Measurements from ENCODE around the gene CASQ2.

CASQ2 gene

GRCh38 chr1:115767403-115767802 is 1.1 kb downstream of the CASQ2 start:
- H3K4me2 ChIP-seq = no peak overlapping the region
- H3K27ac ChIP-seq = no peak overlapping the region
- H3K9ac ChIP-seq = no peak overlapping the region
- TF ChIP-seq Cebpa-rat (IDR thresholded peaks at IDR 0.05) = no peak
- no peaks in the 10 kb centered on the region for H3K27me3 ChIP-seq
- no peak overlapping the region for H3K4me3 ChIP-seq
- H3K36me3 ChIP-seq = no peaks in the 10 kb centered on the region
- no peaks in the 10 kb centered on the region for H3K9me3 ChIP-seq (replicated peaks in 1 of 11)
- no peaks in the 10 kb centered on the region for H4K20me1 ChIP-seq
- H3K4me1 ChIP-seq = peaks cover 0 to 8% (median 0%) of the 10 kb centered on the region in 10 experiments; a peak in 1 of 20 replicates

GRCh38 chr1:115765091-115765490 is 3.4 kb downstream of the CASQ2 start:
- no peaks in the 10 kb centered on the region for H3K27me3 ChIP-seq
- no peaks in the 10 kb centered on the region for H3K36me3 ChIP-seq
- no peak for TF ChIP-seq Cebpa-rat (IDR thresholded peaks at IDR 0.05)
- H3K4me2 ChIP-seq = no peak overlapping the region
- H3K4me3 ChIP-seq = no peak overlapping the region
- H4K20me1 ChIP-seq = no peaks in the 10 kb centered on the region
- H3K9me3 ChIP-seq (replicated peaks in 1 of 11) = no peaks in the 10 kb centered on the region
- 0 out of 20 replicates have a peak, but pooled peaks cover 0 to 3% (median 0%) of the 10 kb centered on the region in 10 experiments for H3K4me1 ChIP-seq
- H3K27ac ChIP-seq = no peak overlapping the region
- H3K9ac ChIP-seq = no peak overlapping the region

GRCh38 chr1:115764541-115764940 is 4.0 kb downstream of the CASQ2 start:
- no peak overlapping the region for H3K4me2 ChIP-seq
- no peak overlapping the region for H3K4me3 ChIP-seq
- no peak overlapping the region for H3K27ac ChIP-seq
- no peaks in the 10 kb centered on the region for H3K9me3 ChIP-seq (replicated peaks in 1 of 11)
- no peaks in the 10 kb centered on the region for H3K36me3 ChIP-seq
- H4K20me1 ChIP-seq = no peaks in the 10 kb centered on the region
- 0 out of 20 replicates have a peak, but pooled peaks cover 0 to 3% (median 0%) of the 10 kb centered on the region in 10 experiments for H3K4me1 ChIP-seq
- no peaks in the 10 kb centered on the region for H3K27me3 ChIP-seq
- no peak overlapping the region for H3K9ac ChIP-seq
- no peak for TF ChIP-seq Cebpa-rat (IDR thresholded peaks at IDR 0.05)

- no peaks in the 10 kb centered on the region for H3K27me3 ChIP-seq
- TF ChIP-seq Cebpa-rat (IDR thresholded peaks at IDR 0.05) = no peak
- H3K27ac ChIP-seq = no peak overlapping the region
- no peak overlapping the region for H3K4me3 ChIP-seq
- H3K4me1 ChIP-seq = 0 out of 20 replicates have a peak, but pooled peaks cover 0 to 3% (median 0%) of the 10 kb centered on the region in 10 experiments
- no peaks in the 10 kb centered on the region for H4K20me1 ChIP-seq
- no peak overlapping the region for H3K9ac ChIP-seq
- H3K36me3 ChIP-seq = no peaks in the 10 kb centered on the region
- H3K9me3 ChIP-seq (replicated peaks in 1 of 11) = peaks cover 0 to 6% (median 0%) of the 10 kb centered on the region in 11 experiments; a peak in 1 of 22 replicates
- H3K4me2 ChIP-seq = no peak overlapping the region
Observed at GRCh38 chr1:115762779-115763178, 5.7 kb downstream of the CASQ2 start.

- 0 out of 20 replicates have a peak, but pooled peaks cover 0 to 3% (median 0%) of the 10 kb centered on the region in 10 experiments for H3K4me1 ChIP-seq
- no peak for TF ChIP-seq Cebpa-rat (IDR thresholded peaks at IDR 0.05)
- peaks cover 0 to 6% (median 0%) of the 10 kb centered on the region in 11 experiments; a peak in 1 of 22 replicates for H3K9me3 ChIP-seq (replicated peaks in 1 of 11)
- no peak overlapping the region for H3K4me3 ChIP-seq
- no peaks in the 10 kb centered on the region for H3K27me3 ChIP-seq
- no peaks in the 10 kb centered on the region for H4K20me1 ChIP-seq
- no peak overlapping the region for H3K4me2 ChIP-seq
- H3K27ac ChIP-seq = no peak overlapping the region
- H3K36me3 ChIP-seq = no peaks in the 10 kb centered on the region
- no peak overlapping the region for H3K9ac ChIP-seq
Observed at GRCh38 chr1:115761601-115762302, 6.8 kb downstream of the CASQ2 start.

GRCh38 chr1:115757856-115758255 is 10.7 kb downstream of the CASQ2 start:
- TF ChIP-seq Cebpa-rat (IDR thresholded peaks at IDR 0.05) = no peak
- Histone ChIP-seq H3K36me3 (no peaks in the 10 kb centered on the region), H3K4me1 (no peaks in the 10 kb centered on the region), H3K4me3 (no peak overlapping the region), H3K9me3 (replicated peaks in 1 of 11) (peaks cover 0 to 6% (median 0%) of the 10 kb centered on the region in 11 experiments; a peak in 1 of 22 replicates), H3K4me2 (no peak overlapping the region), H3K9ac (no peak overlapping the region), H3K27me3 (no peaks in the 10 kb centered on the region), H4K20me1 (no peaks in the 10 kb centered on the region), H3K27ac (no peak overlapping the region)

- Histone ChIP-seq H3K4me2 (no peak overlapping the region), H4K20me1 (no peaks in the 10 kb centered on the region), H3K4me1 (no peaks in the 10 kb centered on the region), H3K9ac (no peak overlapping the region), H3K9me3 (replicated peaks in 1 of 11) (peaks cover 0 to 6% (median 0%) of the 10 kb centered on the region in 11 experiments; a peak in 1 of 22 replicates), H3K27ac (no peak overlapping the region), H3K27me3 (no peaks in the 10 kb centered on the region), H3K4me3 (no peak overlapping the region), H3K36me3 (no peaks in the 10 kb centered on the region)
- no peak for TF ChIP-seq Cebpa-rat (IDR thresholded peaks at IDR 0.05)
Observed at GRCh38 chr1:115757326-115757725, 11.2 kb downstream of the CASQ2 start.

GRCh38 chr1:115755456-115756370 is 12.8 kb downstream of the CASQ2 start:
- no peak for TF ChIP-seq Cebpa-rat (IDR thresholded peaks at IDR 0.05)
- Histone ChIP-seq H3K4me2 (no peak overlapping the region), H3K9ac (no peak overlapping the region), H3K4me3 (no peak overlapping the region), H3K27me3 (no peaks in the 10 kb centered on the region), H4K20me1 (no peaks in the 10 kb centered on the region), H3K36me3 (no peaks in the 10 kb centered on the region), H3K4me1 (no peaks in the 10 kb centered on the region), H3K27ac (no peak overlapping the region), H3K9me3 (replicated peaks in 1 of 11) (peaks cover 0 to 6% (median 0%) of the 10 kb centered on the region in 11 experiments; a peak in 1 of 22 replicates)

- 0 out of 22 replicates have a peak, but pooled peaks cover 0 to 6% (median 0%) of the 10 kb centered on the region in 11 experiments for H3K9me3 ChIP-seq (replicated peaks in 1 of 11)
- H4K20me1 ChIP-seq = no peaks in the 10 kb centered on the region
- TF ChIP-seq Cebpa-rat (IDR thresholded peaks at IDR 0.05) = no peak
- no peak overlapping the region for H3K27ac ChIP-seq
- H3K4me2 ChIP-seq = no peak overlapping the region
- H3K9ac ChIP-seq = no peak overlapping the region
- no peaks in the 10 kb centered on the region for H3K36me3 ChIP-seq
- no peak overlapping the region for H3K4me3 ChIP-seq
- H3K4me1 ChIP-seq = no peaks in the 10 kb centered on the region
- no peaks in the 10 kb centered on the region for H3K27me3 ChIP-seq
Observed at GRCh38 chr1:115753830-115754229, 14.7 kb downstream of the CASQ2 start.
